Spleen (tissue), 11 donors: ENCODE results near the gene FCRL3. TPM values are rescaled to one million over a fixed set of nuclear protein-coding genes. Genes with fewer than 3 reads are reported as not detected.

Experiments
- DNase-seq: peaks from one replicate; pipeline ENCODE4 v3.0.0-alpha.2; 2020
- H3K27ac ChIP-seq, 8 donors: fragments of 200-600 bp; sonication (generic) in 7 of 8; 1 replicate in 4 of 8; 2 replicates in 4 of 8; pipeline versions ENCODE4 v1.5.0 to v1.8.0; 2016 to 2021; ENCODE audit warnings: inconsistent platforms in 4 of 8, mild to moderate bottlenecking in 4 of 8, moderate library complexity in 1 of 8
- H3K27me3 ChIP-seq, 7 donors: fragments of 200-600 bp; sonication (generic) in 6 of 7; replicated peaks in 1 of 7; 1 replicate in 4 of 7; 2 replicates in 3 of 7; pipeline versions ENCODE4 v1.5.0 to v1.8.0; 2016 to 2021; ENCODE audit warnings: inconsistent platforms in 3 of 7, mild to moderate bottlenecking in 1 of 7
- H3K36me3 ChIP-seq, 6 donors: fragments of 200-600 bp; sonication (generic) in 5 of 6; 1 replicate in 4 of 6; 2 replicates in 2 of 6; pipeline versions ENCODE4 v1.5.0 to v1.8.0; 2016 to 2021; ENCODE audit warnings: inconsistent platforms in 2 of 6
- H3K4me1 ChIP-seq, 6 donors: fragments of 200-600 bp; sonication (generic) in 5 of 6; 1 replicate in 3 of 6; 2 replicates in 3 of 6; pipeline versions ENCODE4 v1.5.0 to v1.8.0; 2016 to 2021; ENCODE audit warnings: inconsistent platforms in 3 of 6
- H3K4me3 ChIP-seq, 8 donors: fragments of 200-600 bp; sonication (generic) in 7 of 8; 1 replicate in 4 of 8; 2 replicates in 4 of 8; pipeline versions ENCODE4 v1.5.0 to v1.8.0; 2016 to 2021; ENCODE audit warnings: inconsistent platforms in 4 of 8, mild to moderate bottlenecking in 4 of 8, moderate library complexity in 2 of 8
- H3K9me3 ChIP-seq, 8 donors: fragments of 200-600 bp; sonication (generic) in 7 of 8; 1 replicate in 4 of 8; 2 replicates in 4 of 8; pipeline versions ENCODE4 v1.5.0 to v1.8.0; 2016 to 2021; ENCODE audit warnings: inconsistent platforms in 4 of 8
- CTCF ChIP-seq, 11 experiments: fragments of 200-600 bp in 7 of 11; fragments of 450-650 bp in 4 of 11; sonication (generic) in 4 of 11; IDR thresholded peaks in 8 of 11; conservative IDR thresholded peaks in 3 of 11; 1 replicate in 7 of 11; 2 replicates in 4 of 11; pipeline versions ENCODE4 v1.4.0 to v1.8.0; 2016 to 2021; ENCODE audit warnings: antibody characterized with exemption in 11 of 11, inconsistent platforms in 4 of 11, mild to moderate bottlenecking in 1 of 11
- POLR2A ChIP-seq, 3 donors: fragments of 450-650 bp; IDR thresholded peaks; one replicate each; pipeline ENCODE4 v1.5.1; 2017; ENCODE audit warnings: antibody characterized with exemption in 3 of 3, mild to moderate bottlenecking in 1 of 3
- POLR2AphosphoS5 ChIP-seq, 3 donors: sonication (generic); formaldehyde crosslinking; IDR thresholded peaks; one replicate each; pipeline ENCODE4 v1.5.1; 2017; ENCODE audit warnings: antibody characterized with exemption in 3 of 3
- WGBS, 5 donors: extraction: QIAGEN DNeasy Blood & Tissue Kit in 3 of 5; methylation state at CpG; one replicate each; pipeline versions ENCODE4 v1.1.5 to v1.1.7; 2013 to 2018; 5-methylcytosine and 5-hydroxymethylcytosine counted together
- intact Hi-C: fragments of 100-400 bp; cut with DNase I; formaldehyde crosslinking; loops from one replicate; pipeline ENCODE4 v1.15.0; 2023; ENCODE audit warnings: low total_unique reads
- polyA plus RNA-seq, 3 donors: library from polyadenylated mRNA; stranded (reverse); fragments of 200-250 nt; gene quantifications; one replicate each; pipeline ENCODE4 v1.2.1, GENCODE V29; 2013
- total RNA-seq, 7 donors: library from RNA; depleted of rRNA in 3 of 7; stranded (reverse); fragments of >200 nt in 3 of 7; fragmentation: NEBNext Ultra II Directional in 4 of 7; extraction: Animal tissue kit (Norgen Biotek cat#: 25700) in 4 of 7; gene quantifications; one replicate each; pipeline versions ENCODE4 v1.1.0 to v1.2.1, GENCODE V29; 2016 to 2021
- donor health status: healthy with polysubstance abuse.
- donor health status: DM: no; HTN: no; CAD: no; lungs with moderate emphysema.
- donor health status: DM: no; HTN: no; CAD: no.
- donor health status: Bipolar disorder and iron deficiency.
- donor health status: healthy.
- donor health status: DM: no; HTN: no; CAD: no.
- donor health status: DM: yes; HTN: yes; CAD: no.

The FCRL3 gene
- total and polyA plus RNA-seq, 10 donors: 24.0 to 110 (median 55.8) TPM

GRCh38 chr1:157703981-157704380 lies 3.4 kb upstream of the FCRL3 start:
- TF ChIP-seq POLR2AphosphoS5 (IDR thresholded peaks at IDR 0.05): no peak
- no peak for TF ChIP-seq CTCF (IDR thresholded peaks at IDR 0.05 in 8 of 11, conservative IDR thresholded peaks at IDR 0.05 in 3 of 11)
- no peak for TF ChIP-seq POLR2A (IDR thresholded peaks at IDR 0.05)
- DNase-seq: no peak
- Histone ChIP-seq H3K4me3 (no peak overlapping the region), H3K27ac (peak overlapping the region in 3 of 8 donors; percentile 40 to 74 (median 57)), H3K36me3 (no peaks in the 10 kb centered on the region), H3K9me3 (no peaks in the 10 kb centered on the region), H3K4me1 (peaks cover 0 to 72% (median 23%) of the 10 kb centered on the region in 6 donors), H3K27me3 (no peaks in the 10 kb centered on the region)
- intact Hi-C loops: no loop called here
- WGBS, 5 donors: 78 to 85% (median 84%) methylated on average over 4 of the region's 4 CpGs

DNA sequence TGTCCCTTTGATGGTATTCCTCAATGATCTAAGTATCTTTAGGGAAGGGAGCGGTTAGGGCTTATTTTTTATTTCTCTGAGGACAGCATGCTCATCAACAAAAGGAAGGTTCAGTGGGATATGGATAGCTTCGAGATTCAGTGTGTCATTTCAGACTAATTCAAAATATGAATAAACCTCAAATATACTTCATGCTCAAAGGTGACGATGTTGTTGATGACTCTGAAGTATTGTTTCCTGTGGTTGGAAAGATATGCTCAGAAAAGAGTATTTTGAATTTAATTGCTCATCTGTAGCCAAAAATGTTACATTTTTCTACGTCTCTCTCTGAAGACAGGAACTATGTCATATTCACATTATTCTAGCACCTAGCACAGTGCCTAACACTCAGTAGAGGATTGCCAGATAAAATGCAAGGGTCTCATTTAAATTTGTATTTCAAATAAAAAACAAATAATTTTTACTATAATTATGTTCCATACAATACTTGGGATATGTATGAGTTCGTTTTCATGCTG lies 1.8 kb upstream of the FCRL3 start:
- Histone ChIP-seq H3K4me3 (no peak overlapping the region), H3K4me1 (peaks cover 2 to 75% (median 36%) of the 10 kb centered on the region in 6 donors), H3K9me3 (no peaks in the 10 kb centered on the region), H3K36me3 (no peaks in the 10 kb centered on the region), H3K27ac (peak overlapping the region in 5 of 8 donors; percentile 59 to 91 (median 83)), H3K27me3 (no peaks in the 10 kb centered on the region)
- intact Hi-C loops: no loop called here
- TF ChIP-seq CTCF (IDR thresholded peaks at IDR 0.05 in 8 of 11, conservative IDR thresholded peaks at IDR 0.05 in 3 of 11): no peak
- no peak for TF ChIP-seq POLR2AphosphoS5 (IDR thresholded peaks at IDR 0.05)
- TF ChIP-seq POLR2A (IDR thresholded peaks at IDR 0.05): no peak
- WGBS, 5 donors: 57 to 65% (median 63%) methylated on average over 5 of the region's 5 CpGs
- no peak for DNase-seq

GRCh38 chr1:157700305-157700704 lies 264 bp downstream of the FCRL3 start:
- TF ChIP-seq POLR2A (IDR thresholded peaks at IDR 0.05): no peak
- TF ChIP-seq CTCF (IDR thresholded peaks at IDR 0.05 in 8 of 11, conservative IDR thresholded peaks at IDR 0.05 in 3 of 11): no peak
- TF ChIP-seq POLR2AphosphoS5 (IDR thresholded peaks at IDR 0.05): no peak

GRCh38 chr1:157697781-157698569 lies 2.6 kb downstream of the FCRL3 start:
- intact Hi-C loops: no loop called here
- 87 to 93% (median 90%) methylated on average over 4 of the region's 4 CpGs for WGBS, 5 donors
- peak overlapping the region in 2 of 8 donors; percentile 4 to 32 for H3K4me3 ChIP-seq

More at GRCh38 chr1:157700305-157700704, 264 bp downstream of the FCRL3 start:
- Histone ChIP-seq H3K4me1 (peaks cover 4 to 90% (median 51%) of the 10 kb centered on the region in 6 donors), H3K36me3 (peaks cover 0 to 2% (median 0%) of the 10 kb centered on the region in 6 donors), H3K27ac (peak overlapping the region; percentile 59 to 91 (median 72)), H3K27me3 (no peaks in the 10 kb centered on the region), H3K9me3 (no peaks in the 10 kb centered on the region), H3K4me3 (peak overlapping the region; percentile 2 to 62 (median 22))
- intact Hi-C loops: no loop called here
- WGBS, 5 donors: 40 to 57% (median 48%) methylated on average over 5 of the region's 5 CpGs
- DNase-seq: peak; percentile 69

More at GRCh38 chr1:157697781-157698569, 2.6 kb downstream of the FCRL3 start:
- peak overlapping the region; percentile 42 to 91 (median 72) for H3K27ac ChIP-seq
- H3K36me3 ChIP-seq: peaks cover 0 to 17% (median 0%) of the 10 kb centered on the region in 6 donors
- peaks cover 4 to 94% (median 49%) of the 10 kb centered on the region in 6 donors for H3K4me1 ChIP-seq
- no peak for DNase-seq
- H3K9me3 ChIP-seq: no peaks in the 10 kb centered on the region
- TF ChIP-seq CTCF (IDR thresholded peaks at IDR 0.05 in 8 of 11, conservative IDR thresholded peaks at IDR 0.05 in 3 of 11) (no peak), POLR2AphosphoS5 (IDR thresholded peaks at IDR 0.05) (no peak), POLR2A (IDR thresholded peaks at IDR 0.05) (no peak)
- no peaks in the 10 kb centered on the region for H3K27me3 ChIP-seq
